HG03175 (cell line): ENCODE data around the gene NFE2.

Experiments
- ATAC-seq: cut with Tn5 transposase; IDR thresholded peaks from one replicate; pipeline ENCODE4 v1.9.1; 2021; ENCODE audit warnings: mild to moderate bottlenecking, moderate library complexity; ENCODE audit not compliant: unreplicated experiment

NFE2 gene

GRCh38 chr12:54253240-54253639, 47.6 kb downstream of the NFE2 start:
- no peak for ATAC-seq

DNA sequence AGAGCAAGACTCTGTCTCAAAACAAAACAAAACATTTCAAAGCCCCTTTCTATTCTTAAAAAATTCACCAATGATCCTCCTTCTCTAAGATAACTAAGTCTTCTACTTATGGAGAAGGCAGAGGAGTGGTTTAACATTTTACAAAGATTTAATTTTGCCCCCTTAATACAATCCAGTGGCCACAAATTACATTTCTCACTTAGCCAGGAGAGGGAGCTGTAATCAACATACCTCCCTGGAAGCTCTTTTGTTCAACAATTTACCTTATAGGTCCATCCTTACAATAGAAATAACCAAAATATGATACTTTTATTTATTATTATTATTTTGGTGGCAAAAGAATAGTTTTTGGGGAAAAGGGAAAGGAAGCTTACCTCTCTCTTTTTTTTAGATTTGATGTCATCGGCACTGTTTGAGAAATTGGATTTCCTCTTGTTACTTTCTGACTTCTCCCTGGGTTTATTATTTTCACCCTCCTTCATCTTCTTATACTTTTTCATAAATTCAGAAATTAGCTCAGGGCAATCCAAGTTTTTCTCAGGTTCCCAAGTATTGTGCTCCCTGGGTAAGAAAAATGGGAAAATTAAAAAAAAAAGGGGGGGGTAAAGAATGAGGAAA, 49.0 kb downstream of the NFE2 start:
- ATAC-seq, result no peak

DNA sequence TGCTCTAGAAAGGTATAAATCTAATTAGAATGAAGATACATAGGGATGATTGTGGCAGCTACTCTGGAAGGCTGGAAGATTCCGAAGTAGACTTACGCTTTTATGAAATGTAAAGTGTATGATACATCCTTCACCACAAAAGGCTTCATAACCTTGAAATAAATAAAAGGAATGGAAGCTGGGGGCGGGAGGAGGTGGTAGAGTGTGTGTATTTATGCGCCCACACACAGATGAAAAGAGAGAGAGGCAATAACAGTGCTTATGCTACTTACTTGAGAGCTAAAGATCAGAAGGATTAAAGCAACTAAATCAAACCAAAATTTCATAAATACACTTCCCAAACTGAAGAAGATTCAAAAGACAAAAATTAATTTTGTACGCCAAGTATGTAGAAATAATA, 51.3 kb downstream of the NFE2 start:
- ATAC-seq, result no peak

GRCh38 chr12:54246011-54246641, 54.7 kb downstream of the NFE2 start:
- no peak for ATAC-seq
